Fibroblast of villous mesenchyme (primary cell): Measurements from ENCODE around the gene SMG6. TPM values are rescaled to one million over a fixed set of nuclear protein-coding genes. Genes with fewer than 3 reads are reported as not detected.

Source experiments
- DNase-seq: peaks from one replicate; pipeline ENCODE4 v3.0.0-alpha.2; 2010; ENCODE audit warnings: low read depth
- H3K4me3 ChIP-seq: 2 replicates; pipeline ENCODE4 v1.5.1; 2011; ENCODE audit warnings: low read depth, mild to moderate bottlenecking, low read length
- CTCF ChIP-seq: IDR thresholded peaks from 2 replicates; pipeline ENCODE4 v1.5.1; 2012; ENCODE audit warnings: low read depth, mild to moderate bottlenecking, low read length; ENCODE audit not compliant: insufficient read depth
- total RNA-seq: library from RNA; depleted of rRNA; stranded (reverse); fragments of >200 nt; gene quantifications from 2 replicates; pipeline ENCODE4 v1.2.3, GENCODE V29; 2012

SMG6 gene
- total RNA-seq, 1 donor: 50.5 TPM

- H3K4me3 ChIP-seq: no peak overlapping the region
- DNase-seq: peak; percentile 96
- TF ChIP-seq CTCF: no peak
Measured at GRCh38 chr17:2084766-2085647, 218.6 kb downstream of the SMG6 start.

- no peak for TF ChIP-seq CTCF
- DNase-seq: peak; percentile 93
- no peak overlapping the region for H3K4me3 ChIP-seq
Measured at GRCh38 chr17:2084036-2084765, 219.4 kb downstream of the SMG6 start.

- DNase-seq: peak; percentile 94
- no peak overlapping the region for H3K4me3 ChIP-seq
- TF ChIP-seq CTCF: no peak
Measured at GRCh38 chr17:2083613-2084035, 220.0 kb downstream of the SMG6 start.

- TF ChIP-seq CTCF: no peak
- peak; percentile 90 for DNase-seq
- H3K4me3 ChIP-seq: no peak overlapping the region
Measured at GRCh38 chr17:2082003-2082781, 221.4 kb downstream of the SMG6 start.

- no peak overlapping the region for H3K4me3 ChIP-seq
- no peak for DNase-seq
- no peak for TF ChIP-seq CTCF
Measured at GRCh38 chr17:2081564-2081963, 222.0 kb downstream of the SMG6 start.

GRCh38 chr17:2077040-2077439, 226.5 kb downstream of the SMG6 start:
- no peak overlapping the region for H3K4me3 ChIP-seq
- no peak for DNase-seq
- TF ChIP-seq CTCF: no peak
